ENCODE measurements around the gene SAMD1. TPM values are rescaled to one million over a fixed set of nuclear protein-coding genes. Genes with fewer than 3 reads are reported as not detected.

SAMD1 gene
- total RNA-seq, 3 donors from 2014 or later (not counting 1 experiment from before 2014, with no cell fraction given) = 30.8 to 33.0 (median 30.9) TPM

- intact Hi-C loops (cut with micrococcal nuclease) = no loop called here
These were observed 27.4 kb downstream of the SAMD1 start for GRCh38 chr19:14063105-14063504.

GRCh38 chr19:14062558-14062855 lies 28.0 kb downstream of the SAMD1 start:
- Mint-ChIP-seq H3K27ac (no peak overlapping the region), H3K4me3 (no peak overlapping the region), H3K27me3 (ENCODE audit: low read depth in 2 of 2) (peaks cover 20 to 34% of the 10 kb centered on the region in 2 donors), H3K36me3 (no peaks in the 10 kb centered on the region), H3K4me1 (peaks cover 9 to 15% of the 10 kb centered on the region in 2 donors), H3K9me3 (no peaks in the 10 kb centered on the region)
- H3K27ac ChIP-seq (ENCODE audit: low read length) = no peak overlapping the region
- H3K4me1 ChIP-seq (ENCODE audit: control insufficient read depth, insufficient read depth, low read length) = peaks cover 17% of the 10 kb centered on the region
- H3K4me3 ChIP-seq (ENCODE audit: low read length) = no peak overlapping the region
- no peaks in the 10 kb centered on the region for H3K9me3 ChIP-seq (ENCODE audit: control insufficient read depth, insufficient read depth, low read length)
- DNase-seq = no peak
- intact Hi-C loops (cut with micrococcal nuclease) = no loop called here
- H3K36me3 ChIP-seq (ENCODE audit: control insufficient read depth, insufficient read depth, low read length) = no peaks in the 10 kb centered on the region
- 90% methylated on average over 5 of the region's 5 CpGs for WGBS (ENCODE audit: insufficient coverage)
- ATAC-seq = no peak
- peaks cover 20% of the 10 kb centered on the region for H3K27me3 ChIP-seq (ENCODE audit: control insufficient read depth, insufficient read depth, low read length)
- TF ChIP-seq, protein P1, sequence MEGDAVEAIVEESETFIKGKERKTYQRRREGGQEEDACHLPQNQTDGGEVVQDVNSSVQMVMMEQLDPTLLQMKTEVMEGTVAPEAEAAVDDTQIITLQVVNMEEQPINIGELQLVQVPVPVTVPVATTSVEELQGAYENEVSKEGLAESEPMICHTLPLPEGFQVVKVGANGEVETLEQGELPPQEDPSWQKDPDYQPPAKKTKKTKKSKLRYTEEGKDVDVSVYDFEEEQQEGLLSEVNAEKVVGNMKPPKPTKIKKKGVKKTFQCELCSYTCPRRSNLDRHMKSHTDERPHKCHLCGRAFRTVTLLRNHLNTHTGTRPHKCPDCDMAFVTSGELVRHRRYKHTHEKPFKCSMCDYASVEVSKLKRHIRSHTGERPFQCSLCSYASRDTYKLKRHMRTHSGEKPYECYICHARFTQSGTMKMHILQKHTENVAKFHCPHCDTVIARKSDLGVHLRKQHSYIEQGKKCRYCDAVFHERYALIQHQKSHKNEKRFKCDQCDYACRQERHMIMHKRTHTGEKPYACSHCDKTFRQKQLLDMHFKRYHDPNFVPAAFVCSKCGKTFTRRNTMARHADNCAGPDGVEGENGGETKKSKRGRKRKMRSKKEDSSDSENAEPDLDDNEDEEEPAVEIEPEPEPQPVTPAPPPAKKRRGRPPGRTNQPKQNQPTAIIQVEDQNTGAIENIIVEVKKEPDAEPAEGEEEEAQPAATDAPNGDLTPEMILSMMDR (IDR thresholded peaks at IDR 0.05) = no peak

More at GRCh38 chr19:14063105-14063504, 27.4 kb downstream of the SAMD1 start:
- Histone ChIP-seq H3K27me3 (ENCODE audit: control insufficient read depth, insufficient read depth, low read length) (peaks cover 15% of the 10 kb centered on the region), H3K9me3 (ENCODE audit: control insufficient read depth, insufficient read depth, low read length) (no peaks in the 10 kb centered on the region), H3K36me3 (ENCODE audit: control insufficient read depth, insufficient read depth, low read length) (no peaks in the 10 kb centered on the region), H3K4me3 (ENCODE audit: low read length) (no peak overlapping the region), H3K27ac (ENCODE audit: low read length) (no peak overlapping the region), H3K4me1 (ENCODE audit: control insufficient read depth, insufficient read depth, low read length) (peaks cover 12% of the 10 kb centered on the region)
- peaks cover 8 to 9% of the 10 kb centered on the region in 2 donors for H3K4me1 Mint-ChIP-seq
- TF ChIP-seq, protein P1 (IDR thresholded peaks at IDR 0.05) = no peak
- DNase-seq (no peak), ATAC-seq (no peak)
- no peaks in the 10 kb centered on the region for H3K36me3 Mint-ChIP-seq
- H3K9me3 Mint-ChIP-seq = no peaks in the 10 kb centered on the region
- H3K27ac Mint-ChIP-seq = no peak overlapping the region
- H3K27me3 Mint-ChIP-seq (ENCODE audit: low read depth in 2 of 2) = peaks cover 17 to 29% of the 10 kb centered on the region in 2 donors
- 83% methylated on average over 7 of the region's 7 CpGs for WGBS (ENCODE audit: insufficient coverage)
- no peak overlapping the region for H3K4me3 Mint-ChIP-seq

GRCh38 chr19:14061751-14062557 lies 28.6 kb downstream of the SAMD1 start, which contains the start of gene PALM3:
Gene PALM3, minus strand, starts transcription at chr19:14062076. Its CDS starts 96 bp downstream, at chr19:14061980.
- TF ChIP-seq, protein P1 (IDR thresholded peaks at IDR 0.05) = no peak

More at GRCh38 chr19:14061751-14062557, 28.6 kb downstream of the SAMD1 start, which contains the start of gene PALM3:
- 78% methylated on average over 19 of the region's 19 CpGs for WGBS (ENCODE audit: insufficient coverage)
- H3K4me3 ChIP-seq (ENCODE audit: low read length) = no peak within 1 kb of the TSS
- Mint-ChIP-seq H3K27me3 (ENCODE audit: low read depth in 2 of 2) (peaks cover 20 to 34% of the 10 kb centered on the region in 2 donors), H3K4me3 (no peak within 1 kb of the TSS), H3K36me3 (no peaks in the 10 kb centered on the region), H3K4me1 (peaks cover 9 to 15% of the 10 kb centered on the region in 2 donors), H3K9me3 (no peaks in the 10 kb centered on the region), H3K27ac (no peak within 1 kb of the TSS)
- ATAC-seq (no peak), DNase-seq (no peak)
- peaks cover 21% of the 10 kb centered on the region for H3K4me1 ChIP-seq (ENCODE audit: control insufficient read depth, insufficient read depth, low read length)
- intact Hi-C loops (cut with micrococcal nuclease) = no loop called here
- H3K9me3 ChIP-seq (ENCODE audit: control insufficient read depth, insufficient read depth, low read length) = no peaks in the 10 kb centered on the region
- H3K27ac ChIP-seq (ENCODE audit: low read length) = no peak within 1 kb of the TSS
- H3K27me3 ChIP-seq (ENCODE audit: control insufficient read depth, insufficient read depth, low read length) = peaks cover 20% of the 10 kb centered on the region
- no peaks in the 10 kb centered on the region for H3K36me3 ChIP-seq (ENCODE audit: control insufficient read depth, insufficient read depth, low read length)
